WTC11 (cell line): Measurements from ENCODE around the gene FGF12. TPM values are rescaled to one million over a fixed set of nuclear protein-coding genes. Genes with fewer than 3 reads are reported as not detected.

Source experiments
- ATAC-seq: fragments of 200-7000 bp; cut with Tn5 transposase; 2 replicates; pipeline ENCODE4 v1.10.0; 2021; ENCODE audit warnings: mild to moderate bottlenecking, moderate library complexity
- CTCF ChIA-PET: fragments of 300-600 bp; sonication (Branson Sonifier 250); formaldehyde crosslinking; loops from one replicate; lab custom pipeline; 2021; ENCODE audit warnings: antibody characterized with exemption; lab: Charles Lee
- POLR2A ChIA-PET: fragments of 350-600 bp; sonication (Branson Sonifier 250); formaldehyde crosslinking; loops from one replicate; lab custom pipeline; 2021; ENCODE audit warnings: antibody characterized with exemption; lab: Charles Lee
- DNase-seq: peaks from one replicate; pipeline ENCODE4 v3.0.0; 2021; ENCODE audit warnings: low spot score
- H3K27ac Mint-ChIP-seq: 2 replicates; pipeline ENCODE4 v1.8.0; 2021; ENCODE audit warnings: mixed read lengths
- H3K27me3 Mint-ChIP-seq: 2 replicates; pipeline ENCODE4 v1.8.0; 2021; ENCODE audit warnings: low read depth, mild to moderate bottlenecking, moderate library complexity, mixed read lengths
- H3K36me3 Mint-ChIP-seq: 2 replicates; pipeline ENCODE4 v1.8.0; 2021; ENCODE audit warnings: mixed read lengths
- H3K4me1 Mint-ChIP-seq: 2 replicates; pipeline ENCODE4 v1.8.0; 2022; ENCODE audit warnings: mixed read lengths
- H3K4me3 Mint-ChIP-seq: 2 replicates; pipeline ENCODE4 v1.8.0; 2021; ENCODE audit warnings: mild to moderate bottlenecking, moderate library complexity, mixed read lengths
- H3K9me3 Mint-ChIP-seq: 2 replicates; pipeline ENCODE4 v1.8.0; 2021; ENCODE audit warnings: mixed read lengths
- CBFB ChIP-seq: sonication (generic); formaldehyde crosslinking; IDR thresholded peaks from 2 replicates; pipeline ENCODE4 v1.8.1; 2022; ENCODE audit warnings: mild to moderate bottlenecking, low read depth, missing genetic modification reagents
- SMAD3 ChIP-seq: sonication (generic); formaldehyde crosslinking; IDR thresholded peaks from 2 replicates; pipeline ENCODE4 v1.8.0; 2022; ENCODE audit warnings: missing genetic modification reagents, mild to moderate bottlenecking, borderline replicate concordance
- ZNF121 ChIP-seq: sonication (generic); formaldehyde crosslinking; IDR thresholded peaks from 2 replicates; pipeline ENCODE4 v1.8.0; 2023; ENCODE audit warnings: missing genetic modification reagents
- ZNF396 ChIP-seq: fragments of 250-450 bp; sonication (Bioruptor Pico); IDR thresholded peaks from 2 replicates; pipeline ENCODE4 v1.8.0; 2021; ENCODE audit warnings: mild to moderate bottlenecking, moderate library complexity, borderline replicate concordance
- ZNF671 ChIP-seq: fragments of 250-450 bp; sonication (Bioruptor Pico); IDR thresholded peaks from 2 replicates; pipeline ENCODE4 v1.8.0; 2021; ENCODE audit warnings: mild to moderate bottlenecking
- total RNA-seq: library from RNA; stranded (reverse); gene quantifications from 3 replicates; pipeline ENCODE4 v1.2.3, GENCODE V29; 2021
- TF ChIP-seq, protein P1 (sequence below): sonication (generic); formaldehyde crosslinking; conservative IDR thresholded peaks from 2 replicates; pipeline ENCODE4 v1.8.1; 2023; ENCODE audit warnings: mild to moderate bottlenecking, low read depth, missing genetic modification reagents, moderate library complexity
- TF ChIP-seq, protein P2 (sequence below): fragments of 250-450 bp; sonication (Bioruptor Pico); IDR thresholded peaks from 2 replicates; pipeline ENCODE4 v1.9.0; 2021; ENCODE audit warnings: moderate library complexity, mild to moderate bottlenecking, inconsistent platforms, borderline replicate concordance
- TF ChIP-seq, protein P3 (sequence below): sonication (generic); formaldehyde crosslinking; IDR thresholded peaks from 2 replicates; pipeline ENCODE4 v1.8.1; 2023; ENCODE audit warnings: mild to moderate bottlenecking, missing genetic modification reagents, moderate library complexity
- TF ChIP-seq, protein P4 (sequence below): sonication (generic); formaldehyde crosslinking; IDR thresholded peaks from 2 replicates; pipeline ENCODE4 v1.8.0; 2022; ENCODE audit warnings: mild to moderate bottlenecking, missing genetic modification reagents
- TF ChIP-seq, protein P5 (sequence below): sonication (generic); formaldehyde crosslinking; IDR thresholded peaks from 2 replicates; pipeline ENCODE4 v1.8.0; 2022; ENCODE audit warnings: mild to moderate bottlenecking, missing genetic modification reagents
- TF ChIP-seq, protein P6 (sequence below): sonication (generic); formaldehyde crosslinking; IDR thresholded peaks from 2 replicates; pipeline ENCODE4 v1.8.1; 2023; ENCODE audit warnings: mild to moderate bottlenecking, moderate library complexity, missing genetic modification reagents
- TF ChIP-seq, protein P7 (sequence below): sonication (generic); formaldehyde crosslinking; IDR thresholded peaks from 2 replicates; pipeline ENCODE4 v1.8.0; 2023; ENCODE audit warnings: missing genetic modification reagents, mild to moderate bottlenecking, borderline replicate concordance

Gene FGF12
- total RNA-seq, 1 experiment from 2014 or later, result 13.5 TPM

DNA sequence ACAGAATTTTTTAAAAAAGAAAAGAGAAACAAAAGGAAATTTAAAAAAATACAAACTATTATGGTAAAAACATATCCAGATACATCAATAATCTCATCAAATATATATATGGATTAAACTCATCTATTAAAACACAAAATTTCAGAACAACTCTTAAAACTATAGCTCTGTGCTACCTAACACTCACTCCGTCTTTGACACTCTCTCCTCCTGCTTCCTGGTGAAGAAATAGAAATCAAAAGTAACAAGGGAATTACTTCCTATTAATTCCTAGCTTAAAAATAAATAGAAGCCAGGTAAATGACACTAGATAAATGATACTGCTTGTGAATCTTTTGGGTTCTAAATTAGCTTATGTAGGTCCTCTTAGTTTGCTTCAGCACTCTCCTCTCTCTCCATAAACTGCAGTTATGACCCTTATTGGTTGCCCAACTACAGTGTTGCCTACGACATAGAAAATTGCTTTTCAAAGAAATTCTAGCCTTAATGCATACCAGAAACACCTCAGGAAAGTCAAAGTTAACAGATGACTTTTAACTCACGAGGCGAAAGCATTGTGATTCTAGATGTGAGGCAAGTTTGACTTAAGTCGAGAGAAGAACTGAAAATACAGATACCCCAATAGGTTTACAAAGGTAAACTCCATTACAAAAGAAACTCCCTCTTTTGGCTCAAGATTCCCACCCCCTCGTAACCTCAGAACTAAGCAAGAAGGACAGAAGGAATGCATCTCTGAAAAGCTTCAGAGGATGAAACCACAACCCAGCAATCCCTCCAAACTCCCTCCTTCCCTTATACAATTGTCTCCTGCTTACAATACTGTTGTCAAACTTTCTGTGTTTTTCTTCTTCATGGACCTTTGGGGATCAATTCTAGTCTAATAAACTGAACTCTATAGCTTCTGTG, 394.7 kb downstream of the FGF12 start:
- ATAC-seq (peak; percentile 81), DNase-seq (no peak)
- Mint-ChIP-seq H3K27ac (peak overlapping the region; percentile 91), H3K4me1 (peaks cover 27% of the 10 kb centered on the region), H3K9me3 (no peaks in the 10 kb centered on the region), H3K27me3 (no peaks in the 10 kb centered on the region), H3K4me3 (peak overlapping the region; percentile 18), H3K36me3 (no peaks in the 10 kb centered on the region)
- CTCF ChIA-PET, result interaction anchor here (2.0 kb wide), 1 partner anchor 112 kb away, joined by 8 read pairs; no protein-coding TSS in a partner anchor
- TF ChIP-seq ZNF671 (CRISPR knock-in tag) (no peak), ZNF121 (CRISPR knock-in tag) (no peak), ZNF396 (CRISPR knock-in tag) (no peak), SMAD3 (CRISPR knock-in tag) (no peak), CBFB (CRISPR knock-in tag) (no peak)
- TF ChIP-seq, protein P1, sequence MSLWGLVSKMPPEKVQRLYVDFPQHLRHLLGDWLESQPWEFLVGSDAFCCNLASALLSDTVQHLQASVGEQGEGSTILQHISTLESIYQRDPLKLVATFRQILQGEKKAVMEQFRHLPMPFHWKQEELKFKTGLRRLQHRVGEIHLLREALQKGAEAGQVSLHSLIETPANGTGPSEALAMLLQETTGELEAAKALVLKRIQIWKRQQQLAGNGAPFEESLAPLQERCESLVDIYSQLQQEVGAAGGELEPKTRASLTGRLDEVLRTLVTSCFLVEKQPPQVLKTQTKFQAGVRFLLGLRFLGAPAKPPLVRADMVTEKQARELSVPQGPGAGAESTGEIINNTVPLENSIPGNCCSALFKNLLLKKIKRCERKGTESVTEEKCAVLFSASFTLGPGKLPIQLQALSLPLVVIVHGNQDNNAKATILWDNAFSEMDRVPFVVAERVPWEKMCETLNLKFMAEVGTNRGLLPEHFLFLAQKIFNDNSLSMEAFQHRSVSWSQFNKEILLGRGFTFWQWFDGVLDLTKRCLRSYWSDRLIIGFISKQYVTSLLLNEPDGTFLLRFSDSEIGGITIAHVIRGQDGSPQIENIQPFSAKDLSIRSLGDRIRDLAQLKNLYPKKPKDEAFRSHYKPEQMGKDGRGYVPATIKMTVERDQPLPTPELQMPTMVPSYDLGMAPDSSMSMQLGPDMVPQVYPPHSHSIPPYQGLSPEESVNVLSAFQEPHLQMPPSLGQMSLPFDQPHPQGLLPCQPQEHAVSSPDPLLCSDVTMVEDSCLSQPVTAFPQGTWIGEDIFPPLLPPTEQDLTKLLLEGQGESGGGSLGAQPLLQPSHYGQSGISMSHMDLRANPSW, result no peak
- TF ChIP-seq, protein P2, sequence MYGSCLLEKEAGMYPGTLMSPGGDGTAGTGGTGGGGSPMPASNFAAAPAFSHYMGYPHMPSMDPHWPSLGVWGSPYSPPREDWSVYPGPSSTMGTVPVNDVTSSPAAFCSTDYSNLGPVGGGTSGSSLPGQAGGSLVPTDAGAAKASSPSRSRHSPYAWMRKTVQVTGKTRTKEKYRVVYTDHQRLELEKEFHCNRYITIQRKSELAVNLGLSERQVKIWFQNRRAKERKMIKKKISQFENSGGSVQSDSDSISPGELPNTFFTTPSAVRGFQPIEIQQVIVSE (CRISPR knock-in tag), result no peak
- TF ChIP-seq, protein P3, sequence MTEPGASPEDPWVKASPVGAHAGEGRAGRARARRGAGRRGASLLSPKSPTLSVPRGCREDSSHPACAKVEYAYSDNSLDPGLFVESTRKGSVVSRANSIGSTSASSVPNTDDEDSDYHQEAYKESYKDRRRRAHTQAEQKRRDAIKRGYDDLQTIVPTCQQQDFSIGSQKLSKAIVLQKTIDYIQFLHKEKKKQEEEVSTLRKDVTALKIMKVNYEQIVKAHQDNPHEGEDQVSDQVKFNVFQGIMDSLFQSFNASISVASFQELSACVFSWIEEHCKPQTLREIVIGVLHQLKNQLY, result no peak
- TF ChIP-seq, protein P4, sequence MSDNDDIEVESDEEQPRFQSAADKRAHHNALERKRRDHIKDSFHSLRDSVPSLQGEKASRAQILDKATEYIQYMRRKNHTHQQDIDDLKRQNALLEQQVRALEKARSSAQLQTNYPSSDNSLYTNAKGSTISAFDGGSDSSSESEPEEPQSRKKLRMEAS (CRISPR knock-in tag), result no peak
- TF ChIP-seq, protein P5, sequence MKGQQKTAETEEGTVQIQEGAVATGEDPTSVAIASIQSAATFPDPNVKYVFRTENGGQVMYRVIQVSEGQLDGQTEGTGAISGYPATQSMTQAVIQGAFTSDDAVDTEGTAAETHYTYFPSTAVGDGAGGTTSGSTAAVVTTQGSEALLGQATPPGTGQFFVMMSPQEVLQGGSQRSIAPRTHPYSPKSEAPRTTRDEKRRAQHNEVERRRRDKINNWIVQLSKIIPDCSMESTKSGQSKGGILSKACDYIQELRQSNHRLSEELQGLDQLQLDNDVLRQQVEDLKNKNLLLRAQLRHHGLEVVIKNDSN (CRISPR knock-in tag), result no peak
- TF ChIP-seq, protein P6, sequence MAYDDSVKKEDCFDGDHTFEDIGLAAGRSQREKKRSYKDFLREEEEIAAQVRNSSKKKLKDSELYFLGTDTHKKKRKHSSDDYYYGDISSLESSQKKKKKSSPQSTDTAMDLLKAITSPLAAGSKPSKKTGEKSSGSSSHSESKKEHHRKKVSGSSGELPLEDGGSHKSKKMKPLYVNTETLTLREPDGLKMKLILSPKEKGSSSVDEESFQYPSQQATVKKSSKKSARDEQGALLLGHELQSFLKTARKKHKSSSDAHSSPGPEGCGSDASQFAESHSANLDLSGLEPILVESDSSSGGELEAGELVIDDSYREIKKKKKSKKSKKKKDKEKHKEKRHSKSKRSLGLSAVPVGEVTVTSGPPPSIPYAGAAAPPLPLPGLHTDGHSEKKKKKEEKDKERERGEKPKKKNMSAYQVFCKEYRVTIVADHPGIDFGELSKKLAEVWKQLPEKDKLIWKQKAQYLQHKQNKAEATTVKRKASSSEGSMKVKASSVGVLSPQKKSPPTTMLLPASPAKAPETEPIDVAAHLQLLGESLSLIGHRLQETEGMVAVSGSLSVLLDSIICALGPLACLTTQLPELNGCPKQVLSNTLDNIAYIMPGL (CRISPR knock-in tag), result no peak
- TF ChIP-seq, protein P7, sequence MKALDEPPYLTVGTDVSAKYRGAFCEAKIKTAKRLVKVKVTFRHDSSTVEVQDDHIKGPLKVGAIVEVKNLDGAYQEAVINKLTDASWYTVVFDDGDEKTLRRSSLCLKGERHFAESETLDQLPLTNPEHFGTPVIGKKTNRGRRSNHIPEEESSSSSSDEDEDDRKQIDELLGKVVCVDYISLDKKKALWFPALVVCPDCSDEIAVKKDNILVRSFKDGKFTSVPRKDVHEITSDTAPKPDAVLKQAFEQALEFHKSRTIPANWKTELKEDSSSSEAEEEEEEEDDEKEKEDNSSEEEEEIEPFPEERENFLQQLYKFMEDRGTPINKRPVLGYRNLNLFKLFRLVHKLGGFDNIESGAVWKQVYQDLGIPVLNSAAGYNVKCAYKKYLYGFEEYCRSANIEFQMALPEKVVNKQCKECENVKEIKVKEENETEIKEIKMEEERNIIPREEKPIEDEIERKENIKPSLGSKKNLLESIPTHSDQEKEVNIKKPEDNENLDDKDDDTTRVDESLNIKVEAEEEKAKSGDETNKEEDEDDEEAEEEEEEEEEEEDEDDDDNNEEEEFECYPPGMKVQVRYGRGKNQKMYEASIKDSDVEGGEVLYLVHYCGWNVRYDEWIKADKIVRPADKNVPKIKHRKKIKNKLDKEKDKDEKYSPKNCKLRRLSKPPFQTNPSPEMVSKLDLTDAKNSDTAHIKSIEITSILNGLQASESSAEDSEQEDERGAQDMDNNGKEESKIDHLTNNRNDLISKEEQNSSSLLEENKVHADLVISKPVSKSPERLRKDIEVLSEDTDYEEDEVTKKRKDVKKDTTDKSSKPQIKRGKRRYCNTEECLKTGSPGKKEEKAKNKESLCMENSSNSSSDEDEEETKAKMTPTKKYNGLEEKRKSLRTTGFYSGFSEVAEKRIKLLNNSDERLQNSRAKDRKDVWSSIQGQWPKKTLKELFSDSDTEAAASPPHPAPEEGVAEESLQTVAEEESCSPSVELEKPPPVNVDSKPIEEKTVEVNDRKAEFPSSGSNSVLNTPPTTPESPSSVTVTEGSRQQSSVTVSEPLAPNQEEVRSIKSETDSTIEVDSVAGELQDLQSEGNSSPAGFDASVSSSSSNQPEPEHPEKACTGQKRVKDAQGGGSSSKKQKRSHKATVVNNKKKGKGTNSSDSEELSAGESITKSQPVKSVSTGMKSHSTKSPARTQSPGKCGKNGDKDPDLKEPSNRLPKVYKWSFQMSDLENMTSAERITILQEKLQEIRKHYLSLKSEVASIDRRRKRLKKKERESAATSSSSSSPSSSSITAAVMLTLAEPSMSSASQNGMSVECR, result no peak
- POLR2A ChIA-PET, result no interaction called here
